HepG2 (cell line): ENCODE measurements around the gene CERS4. TPM values are rescaled to one million over a fixed set of nuclear protein-coding genes. Genes with fewer than 3 reads are reported as not detected.

Experiments used
- ERF ChIP-seq: IDR thresholded peaks from 2 replicates; pipeline ENCODE4 v1.6.1; 2018; ENCODE audit warnings: missing biosample characterization, missing genetic modification reagents
- FOXK2 ChIP-seq: fragments of 450-650 bp; IDR thresholded peaks from 2 replicates; pipeline ENCODE4 v1.6.1; 2016
- HDAC2 ChIP-seq: sonication (generic); formaldehyde crosslinking; IDR thresholded peaks from 2 replicates; pipeline ENCODE4 v1.4.0; 2020; ENCODE audit warnings: missing genetic modification reagents
- NKX3-1 ChIP-seq: sonication (generic); formaldehyde crosslinking; IDR thresholded peaks from 2 replicates; pipeline ENCODE4 v1.5.0; 2020; ENCODE audit warnings: missing genetic modification reagents
- NR2F1 ChIP-seq, 2 experiments: fragments of 450-650 bp in 1 of 2; formaldehyde crosslinking in 1 of 2; IDR thresholded peaks; 2 replicates each; pipeline versions ENCODE4 v1.5.0 to v1.6.1; 2016 to 2020; ENCODE audit warnings: mild to moderate bottlenecking in 1 of 2, missing compliant biosample characterization in 1 of 2, missing genetic modification reagents in 1 of 2, moderate library complexity in 1 of 2
- REL ChIP-seq: sonication (generic); formaldehyde crosslinking; conservative IDR thresholded peaks from 2 replicates; pipeline ENCODE4 v1.8.0; 2022; ENCODE audit warnings: mild to moderate bottlenecking, missing genetic modification reagents, moderate library complexity
- RXRB ChIP-seq: IDR thresholded peaks from 2 replicates; pipeline ENCODE4 v1.6.1; 2016; ENCODE audit warnings: borderline replicate concordance, missing genetic modification reagents, missing compliant biosample characterization
- ZNF264 ChIP-seq: sonication (generic); formaldehyde crosslinking; IDR thresholded peaks from 2 replicates; pipeline ENCODE4 v1.4.0; 2020; ENCODE audit warnings: missing genetic modification reagents
- ZNF3 ChIP-seq: IDR thresholded peaks from 2 replicates; pipeline ENCODE4 v1.7.0; 2017; ENCODE audit warnings: inconsistent platforms
- ZNF644 ChIP-seq: IDR thresholded peaks from 2 replicates; pipeline ENCODE4 v1.6.1; 2016; ENCODE audit warnings: low read depth
- ZNF83 ChIP-seq: sonication (generic); formaldehyde crosslinking; IDR thresholded peaks from 2 replicates; pipeline ENCODE4 v1.4.0; 2020; ENCODE audit warnings: missing genetic modification reagents, mild to moderate bottlenecking, borderline replicate concordance
- polyA plus RNA-seq, 8 experiments: library from polyadenylated mRNA; depleted of rRNA in 3 of 8; stranded (reverse) in 7 of 8; unstranded in 1 of 8; fragments of >200 nt; fragmentation: Illumina TruSeq in 4 of 8; extraction: Trizol in 4 of 8; gene quantifications; 2 replicates each; pipeline versions ENCODE4 v1.2.1 to v1.2.3, GENCODE V29; 2011 to 2016; ENCODE audit warnings: low read depth in 4 of 8, missing spikeins in 1 of 8, mixed read lengths in 1 of 8; ENCODE audit not compliant: insufficient read depth in 1 of 8
- total RNA-seq, 5 experiments: library from RNA; depleted of rRNA; stranded (reverse); fragments of >200 nt; fragmentation: Illumina TruSeq; extraction: Trizol; gene quantifications; 2 replicates each; pipeline ENCODE4 v1.2.3, GENCODE V29; 2016; ENCODE audit warnings: low read depth in 1 of 5
- TF ChIP-seq, protein P1 (sequence below): sonication (generic); formaldehyde crosslinking; IDR thresholded peaks from 2 replicates; pipeline ENCODE4 v1.4.0; 2020; ENCODE audit warnings: mild to moderate bottlenecking, missing genetic modification reagents, borderline replicate concordance
- TF ChIP-seq, protein P2 (sequence below): sonication (generic); formaldehyde crosslinking; IDR thresholded peaks from 2 replicates; pipeline ENCODE4 v1.5.0; 2020; ENCODE audit warnings: missing genetic modification reagents
- TF ChIP-seq, protein P3 (sequence below): sonication (generic); formaldehyde crosslinking; IDR thresholded peaks from 2 replicates; pipeline ENCODE4 v1.4.0; 2020; ENCODE audit warnings: mild to moderate bottlenecking, missing genetic modification reagents
- TF ChIP-seq, protein P4 (sequence below): sonication (generic); formaldehyde crosslinking; IDR thresholded peaks from 2 replicates; pipeline ENCODE4 v1.4.0; 2020; ENCODE audit warnings: missing genetic modification reagents, borderline replicate concordance
- TF ChIP-seq, protein P5 (sequence below): sonication (generic); formaldehyde crosslinking; IDR thresholded peaks from 2 replicates; pipeline ENCODE4 v1.8.0; 2022; ENCODE audit warnings: mild to moderate bottlenecking, missing genetic modification reagents, moderate library complexity

The CERS4 gene
- total and polyA plus RNA-seq, 2 of the 13 experiments (the other 11 are each of a cell fraction or from before 2014, with no cell fraction given): 74.7 to 83.5 TPM

DNA sequence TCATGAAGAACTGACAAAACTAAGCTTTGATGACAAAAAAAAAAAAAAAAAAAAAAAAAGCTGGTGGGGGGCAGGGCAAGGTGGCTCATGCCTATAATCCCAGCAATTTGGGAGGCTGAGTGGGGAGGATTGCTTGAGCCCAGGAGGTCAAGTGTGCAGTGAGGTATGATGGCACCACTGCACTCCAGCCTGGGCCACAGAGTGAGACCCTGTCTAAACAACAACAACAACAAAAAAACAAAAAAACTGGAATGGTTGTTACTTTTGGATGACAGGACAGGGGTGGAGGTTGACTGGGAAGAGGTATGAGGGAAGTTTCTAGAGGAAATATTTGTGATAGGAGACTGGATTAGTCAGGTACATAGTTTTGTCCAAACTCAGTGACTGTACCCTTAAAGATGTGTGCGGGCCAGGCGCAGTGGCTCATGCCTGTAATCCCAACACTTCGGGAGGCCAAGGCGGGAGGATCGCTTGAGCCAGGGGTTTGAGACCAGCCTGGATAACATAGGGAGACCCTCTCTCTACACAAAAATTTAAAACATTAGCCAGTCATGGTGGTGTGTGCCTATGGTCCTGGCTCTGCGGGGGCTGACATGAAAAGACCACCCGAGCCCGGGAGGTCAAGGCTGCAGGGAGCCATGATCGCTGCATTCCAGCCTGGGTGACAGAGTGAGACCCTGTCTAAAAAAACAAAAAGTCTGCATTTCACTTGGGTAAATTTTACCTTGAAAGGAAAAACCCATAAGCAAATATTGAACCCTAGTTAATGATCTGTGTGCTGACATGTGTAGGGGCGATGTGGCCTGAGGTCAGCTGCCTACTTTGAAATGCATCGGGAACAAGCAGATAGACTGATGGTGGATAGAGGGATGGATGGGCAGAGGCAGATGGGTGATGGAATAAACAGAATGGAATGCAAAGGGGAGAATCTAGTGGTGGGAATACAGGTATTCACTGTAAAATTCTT is 37.0 kb downstream of the CERS4 start (continued):
- TF ChIP-seq, protein P1, sequence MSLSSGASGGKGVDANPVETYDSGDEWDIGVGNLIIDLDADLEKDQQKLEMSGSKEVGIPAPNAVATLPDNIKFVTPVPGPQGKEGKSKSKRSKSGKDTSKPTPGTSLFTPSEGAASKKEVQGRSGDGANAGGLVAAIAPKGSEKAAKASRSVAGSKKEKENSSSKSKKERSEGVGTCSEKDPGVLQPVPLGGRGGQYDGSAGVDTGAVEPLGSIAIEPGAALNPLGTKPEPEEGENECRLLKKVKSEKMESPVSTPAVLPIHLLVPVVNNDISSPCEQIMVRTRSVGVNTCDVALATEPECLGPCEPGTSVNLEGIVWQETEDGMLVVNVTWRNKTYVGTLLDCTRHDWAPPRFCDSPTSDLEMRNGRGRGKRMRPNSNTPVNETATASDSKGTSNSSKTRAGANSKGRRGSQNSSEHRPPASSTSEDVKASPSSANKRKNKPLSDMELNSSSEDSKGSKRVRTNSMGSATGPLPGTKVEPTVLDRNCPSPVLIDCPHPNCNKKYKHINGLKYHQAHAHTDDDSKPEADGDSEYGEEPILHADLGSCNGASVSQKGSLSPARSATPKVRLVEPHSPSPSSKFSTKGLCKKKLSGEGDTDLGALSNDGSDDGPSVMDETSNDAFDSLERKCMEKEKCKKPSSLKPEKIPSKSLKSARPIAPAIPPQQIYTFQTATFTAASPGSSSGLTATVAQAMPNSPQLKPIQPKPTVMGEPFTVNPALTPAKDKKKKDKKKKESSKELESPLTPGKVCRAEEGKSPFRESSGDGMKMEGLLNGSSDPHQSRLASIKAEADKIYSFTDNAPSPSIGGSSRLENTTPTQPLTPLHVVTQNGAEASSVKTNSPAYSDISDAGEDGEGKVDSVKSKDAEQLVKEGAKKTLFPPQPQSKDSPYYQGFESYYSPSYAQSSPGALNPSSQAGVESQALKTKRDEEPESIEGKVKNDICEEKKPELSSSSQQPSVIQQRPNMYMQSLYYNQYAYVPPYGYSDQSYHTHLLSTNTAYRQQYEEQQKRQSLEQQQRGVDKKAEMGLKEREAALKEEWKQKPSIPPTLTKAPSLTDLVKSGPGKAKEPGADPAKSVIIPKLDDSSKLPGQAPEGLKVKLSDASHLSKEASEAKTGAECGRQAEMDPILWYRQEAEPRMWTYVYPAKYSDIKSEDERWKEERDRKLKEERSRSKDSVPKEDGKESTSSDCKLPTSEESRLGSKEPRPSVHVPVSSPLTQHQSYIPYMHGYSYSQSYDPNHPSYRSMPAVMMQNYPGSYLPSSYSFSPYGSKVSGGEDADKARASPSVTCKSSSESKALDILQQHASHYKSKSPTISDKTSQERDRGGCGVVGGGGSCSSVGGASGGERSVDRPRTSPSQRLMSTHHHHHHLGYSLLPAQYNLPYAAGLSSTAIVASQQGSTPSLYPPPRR: peak; percentile 94
- TF ChIP-seq, protein P2, sequence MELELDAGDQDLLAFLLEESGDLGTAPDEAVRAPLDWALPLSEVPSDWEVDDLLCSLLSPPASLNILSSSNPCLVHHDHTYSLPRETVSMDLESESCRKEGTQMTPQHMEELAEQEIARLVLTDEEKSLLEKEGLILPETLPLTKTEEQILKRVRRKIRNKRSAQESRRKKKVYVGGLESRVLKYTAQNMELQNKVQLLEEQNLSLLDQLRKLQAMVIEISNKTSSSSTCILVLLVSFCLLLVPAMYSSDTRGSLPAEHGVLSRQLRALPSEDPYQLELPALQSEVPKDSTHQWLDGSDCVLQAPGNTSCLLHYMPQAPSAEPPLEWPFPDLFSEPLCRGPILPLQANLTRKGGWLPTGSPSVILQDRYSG (CRISPR knock-in tag): no peak
- peak; percentile 89 for TF ChIP-seq HDAC2 (CRISPR knock-in tag)
- no peak for TF ChIP-seq NKX3-1
- peak; percentile 39; the same call in 1 of the 2 replicates for TF ChIP-seq ERF (CRISPR knock-in tag)
- no peak for TF ChIP-seq ZNF83 (CRISPR knock-in tag)
- TF ChIP-seq REL: no peak
- peak; percentile 33; the same call in 1 of the 2 replicates for TF ChIP-seq ZNF644 (CRISPR knock-in tag)
- peak; percentile 31; the same call in 1 of the 2 replicates for TF ChIP-seq FOXK2
- TF ChIP-seq, protein P3, sequence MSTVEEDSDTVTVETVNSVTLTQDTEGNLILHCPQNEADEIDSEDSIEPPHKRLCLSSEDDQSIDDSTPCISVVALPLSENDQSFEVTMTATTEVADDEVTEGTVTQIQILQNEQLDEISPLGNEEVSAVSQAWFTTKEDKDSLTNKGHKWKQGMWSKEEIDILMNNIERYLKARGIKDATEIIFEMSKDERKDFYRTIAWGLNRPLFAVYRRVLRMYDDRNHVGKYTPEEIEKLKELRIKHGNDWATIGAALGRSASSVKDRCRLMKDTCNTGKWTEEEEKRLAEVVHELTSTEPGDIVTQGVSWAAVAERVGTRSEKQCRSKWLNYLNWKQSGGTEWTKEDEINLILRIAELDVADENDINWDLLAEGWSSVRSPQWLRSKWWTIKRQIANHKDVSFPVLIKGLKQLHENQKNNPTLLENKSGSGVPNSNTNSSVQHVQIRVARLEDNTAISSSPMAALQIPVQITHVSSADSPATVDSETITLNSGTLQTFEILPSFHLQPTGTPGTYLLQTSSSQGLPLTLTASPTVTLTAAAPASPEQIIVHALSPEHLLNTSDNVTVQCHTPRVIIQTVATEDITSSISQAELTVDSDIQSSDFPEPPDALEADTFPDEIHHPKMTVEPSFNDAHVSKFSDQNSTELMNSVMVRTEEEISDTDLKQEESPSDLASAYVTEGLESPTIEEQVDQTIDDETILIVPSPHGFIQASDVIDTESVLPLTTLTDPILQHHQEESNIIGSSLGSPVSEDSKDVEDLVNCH: no peak
- TF ChIP-seq RXRB (CRISPR knock-in tag): peak; percentile 98
- TF ChIP-seq ZNF3 (CRISPR knock-in tag): peak; percentile 12; the same call in 1 of the 2 replicates
- peak; percentile 72; the same call in 1 of the 2 replicates for TF ChIP-seq ZNF264 (CRISPR knock-in tag)
- TF ChIP-seq, protein P4, sequence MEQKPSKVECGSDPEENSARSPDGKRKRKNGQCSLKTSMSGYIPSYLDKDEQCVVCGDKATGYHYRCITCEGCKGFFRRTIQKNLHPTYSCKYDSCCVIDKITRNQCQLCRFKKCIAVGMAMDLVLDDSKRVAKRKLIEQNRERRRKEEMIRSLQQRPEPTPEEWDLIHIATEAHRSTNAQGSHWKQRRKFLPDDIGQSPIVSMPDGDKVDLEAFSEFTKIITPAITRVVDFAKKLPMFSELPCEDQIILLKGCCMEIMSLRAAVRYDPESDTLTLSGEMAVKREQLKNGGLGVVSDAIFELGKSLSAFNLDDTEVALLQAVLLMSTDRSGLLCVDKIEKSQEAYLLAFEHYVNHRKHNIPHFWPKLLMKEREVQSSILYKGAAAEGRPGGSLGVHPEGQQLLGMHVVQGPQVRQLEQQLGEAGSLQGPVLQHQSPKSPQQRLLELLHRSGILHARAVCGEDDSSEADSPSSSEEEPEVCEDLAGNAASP (CRISPR knock-in tag): peak; percentile 95
- peak; percentile 84 to 85 for TF ChIP-seq NR2F1 (CRISPR knock-in tag; IDR thresholded peaks at IDR 0.05)
- TF ChIP-seq, protein P5, sequence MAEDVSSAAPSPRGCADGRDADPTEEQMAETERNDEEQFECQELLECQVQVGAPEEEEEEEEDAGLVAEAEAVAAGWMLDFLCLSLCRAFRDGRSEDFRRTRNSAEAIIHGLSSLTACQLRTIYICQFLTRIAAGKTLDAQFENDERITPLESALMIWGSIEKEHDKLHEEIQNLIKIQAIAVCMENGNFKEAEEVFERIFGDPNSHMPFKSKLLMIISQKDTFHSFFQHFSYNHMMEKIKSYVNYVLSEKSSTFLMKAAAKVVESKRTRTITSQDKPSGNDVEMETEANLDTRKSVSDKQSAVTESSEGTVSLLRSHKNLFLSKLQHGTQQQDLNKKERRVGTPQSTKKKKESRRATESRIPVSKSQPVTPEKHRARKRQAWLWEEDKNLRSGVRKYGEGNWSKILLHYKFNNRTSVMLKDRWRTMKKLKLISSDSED (CRISPR knock-in tag): no peak
